Activated naive CD4-positive, alpha-beta T cell treated with anti-CD3 and anti-CD28 coated beads for 36 hours (primary cell): ENCODE measurements around the gene PLD1. TPM values are rescaled to one million over a fixed set of nuclear protein-coding genes. Genes with fewer than 3 reads are reported as not detected.
"Not testable (repeated sequence)": the region's sequence is repeated elsewhere in the genome, so short reads cannot be mapped to it uniquely, and the experiment has no call there.

ENCODE experiments used
- CTCF ChIA-PET: fragments of 350-600 bp; sonication (Branson Sonifier 250); formaldehyde crosslinking; loops from one replicate; lab custom pipeline; 2021; ENCODE audit warnings: antibody characterized with exemption; lab: Charles Lee
- DNase-seq: peaks from one replicate; pipeline ENCODE4 v3.0.0-alpha.2; 2020
- H3K27ac Mint-ChIP-seq: one replicate; pipeline ENCODE4 v1.8.0; 2021; ENCODE audit warnings: mild to moderate bottlenecking, mixed read lengths
- H3K27me3 Mint-ChIP-seq: one replicate; pipeline ENCODE4 v1.8.0; 2021; ENCODE audit warnings: low read depth, mixed read lengths
- H3K36me3 Mint-ChIP-seq: one replicate; pipeline ENCODE4 v1.8.0; 2021; ENCODE audit warnings: low read depth, mixed read lengths
- H3K4me1 Mint-ChIP-seq: one replicate; pipeline ENCODE4 v1.8.0; 2021; ENCODE audit warnings: low read depth, mixed read lengths
- H3K4me3 Mint-ChIP-seq: one replicate; pipeline ENCODE4 v1.8.0; 2021; ENCODE audit warnings: mild to moderate bottlenecking, moderate library complexity, mixed read lengths
- H3K9me3 Mint-ChIP-seq: one replicate; pipeline ENCODE4 v1.8.0; 2021; ENCODE audit warnings: mixed read lengths
- intact Hi-C: fragments of 100-400 bp; cut with micrococcal nuclease; formaldehyde crosslinking; loops from one replicate; pipeline ENCODE4 v1.15.1; 2023
- total RNA-seq, 2 experiments: library from RNA; stranded (reverse); gene quantifications; one replicate each; pipeline ENCODE4 v1.2.3, GENCODE V29; 2021

Gene PLD1
- total RNA-seq, 2 experiments from 2014 or later, result 0.25 TPM; not detected in 1

DNA sequence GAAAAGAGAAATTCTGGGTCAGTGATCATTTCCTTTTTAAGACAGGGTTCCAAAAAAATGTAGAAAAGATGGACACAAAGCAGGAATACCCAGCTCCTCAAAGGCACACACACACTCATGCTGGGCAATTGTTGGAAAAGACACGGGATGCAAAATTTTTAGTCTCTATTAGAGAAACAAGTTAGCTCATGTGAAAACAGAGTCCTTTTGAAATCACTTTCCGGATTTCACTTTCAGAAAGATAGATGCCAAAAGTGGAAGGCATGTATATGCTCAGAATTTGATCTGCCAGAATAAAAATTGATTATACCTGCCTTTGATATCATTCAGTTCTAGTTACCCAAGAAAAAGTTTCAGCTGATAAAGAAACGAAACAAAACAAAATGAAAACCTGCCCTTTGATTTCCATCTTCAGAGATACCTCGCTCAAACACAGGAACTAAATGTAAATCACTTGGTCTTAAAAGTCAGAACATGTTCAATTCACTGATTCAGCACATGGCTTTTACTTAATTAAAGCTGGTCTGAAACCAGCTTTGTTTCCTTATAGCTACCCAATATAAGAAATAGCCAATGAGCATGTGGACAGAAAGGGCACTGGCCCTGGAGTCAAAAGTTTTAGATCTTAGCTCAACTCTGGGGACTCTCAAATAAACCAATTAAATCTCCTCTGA, 52.8 kb downstream of the PLD1 start:
- H3K4me3 Mint-ChIP-seq, result no peak overlapping the region
- H3K27me3 Mint-ChIP-seq, result peaks cover 6% of the 10 kb centered on the region
- no peaks in the 10 kb centered on the region for H3K4me1 Mint-ChIP-seq
- intact Hi-C loops, result no loop called here
- H3K27ac Mint-ChIP-seq, result no peak overlapping the region
- no peaks in the 10 kb centered on the region for H3K9me3 Mint-ChIP-seq
- no peak for DNase-seq
- CTCF ChIA-PET, result interaction anchor here (0.5 to 4.4 kb wide), 3 partner anchors 15 to 788 kb away, joined by 3 to 18 read pairs (median 4); no protein-coding TSS in a partner anchor
- no peaks in the 10 kb centered on the region for H3K36me3 Mint-ChIP-seq

GRCh38 chr3:171755656-171756055, 54.6 kb downstream of the PLD1 start:
- no peaks in the 10 kb centered on the region for H3K36me3 Mint-ChIP-seq
- CTCF ChIA-PET, result interaction anchor here (0.6 to 4.4 kb wide), 2 partner anchors 17 to 78 kb away, joined by 3 to 18 read pairs; no protein-coding TSS in a partner anchor
- no peaks in the 10 kb centered on the region for H3K4me1 Mint-ChIP-seq
- H3K9me3 Mint-ChIP-seq, result no peaks in the 10 kb centered on the region
- H3K27ac Mint-ChIP-seq, result no peak overlapping the region
- H3K27me3 Mint-ChIP-seq, result peaks cover 4% of the 10 kb centered on the region
- DNase-seq, result no peak
- intact Hi-C loops, result no loop called here
- no peak overlapping the region for H3K4me3 Mint-ChIP-seq

DNA sequence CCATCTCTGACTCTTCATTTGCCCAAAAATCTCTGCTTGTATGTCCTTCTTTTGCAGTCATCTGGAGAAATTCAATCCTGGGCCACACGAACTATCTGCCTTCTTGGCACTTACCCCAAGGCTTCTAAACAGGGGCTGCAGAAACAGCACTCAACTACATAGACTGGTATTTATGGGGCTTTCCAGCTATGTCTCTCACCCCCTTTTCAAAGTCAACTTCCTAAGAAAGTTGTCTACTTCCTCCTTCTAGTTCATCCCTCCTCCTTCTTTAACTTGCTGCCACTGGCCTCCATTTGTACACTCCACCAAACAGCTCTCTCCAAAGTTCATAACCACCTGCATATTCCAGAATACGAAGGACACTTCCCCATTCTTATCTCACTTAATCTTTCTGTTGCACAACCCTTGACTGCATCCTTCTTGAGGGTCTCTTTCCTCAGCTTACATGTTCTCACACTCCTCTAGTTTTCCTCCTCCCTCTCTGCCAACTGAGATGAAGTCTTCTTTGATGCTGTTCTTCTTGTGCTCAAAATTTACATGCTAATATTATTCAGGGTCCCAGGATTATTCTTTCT, 55.2 kb downstream of the PLD1 start:
- Mint-ChIP-seq H3K36me3 (no peaks in the 10 kb centered on the region), H3K4me3 (no peak overlapping the region), H3K9me3 (no peaks in the 10 kb centered on the region), H3K27me3 (peaks cover 5% of the 10 kb centered on the region), H3K4me1 (no peaks in the 10 kb centered on the region), H3K27ac (no peak overlapping the region)
- intact Hi-C loops, result no loop called here
- DNase-seq, result no peak
- CTCF ChIA-PET, result interaction anchor here (4.4 kb wide), 1 partner anchor 17 kb away, joined by 18 read pairs; no protein-coding TSS in a partner anchor

DNA sequence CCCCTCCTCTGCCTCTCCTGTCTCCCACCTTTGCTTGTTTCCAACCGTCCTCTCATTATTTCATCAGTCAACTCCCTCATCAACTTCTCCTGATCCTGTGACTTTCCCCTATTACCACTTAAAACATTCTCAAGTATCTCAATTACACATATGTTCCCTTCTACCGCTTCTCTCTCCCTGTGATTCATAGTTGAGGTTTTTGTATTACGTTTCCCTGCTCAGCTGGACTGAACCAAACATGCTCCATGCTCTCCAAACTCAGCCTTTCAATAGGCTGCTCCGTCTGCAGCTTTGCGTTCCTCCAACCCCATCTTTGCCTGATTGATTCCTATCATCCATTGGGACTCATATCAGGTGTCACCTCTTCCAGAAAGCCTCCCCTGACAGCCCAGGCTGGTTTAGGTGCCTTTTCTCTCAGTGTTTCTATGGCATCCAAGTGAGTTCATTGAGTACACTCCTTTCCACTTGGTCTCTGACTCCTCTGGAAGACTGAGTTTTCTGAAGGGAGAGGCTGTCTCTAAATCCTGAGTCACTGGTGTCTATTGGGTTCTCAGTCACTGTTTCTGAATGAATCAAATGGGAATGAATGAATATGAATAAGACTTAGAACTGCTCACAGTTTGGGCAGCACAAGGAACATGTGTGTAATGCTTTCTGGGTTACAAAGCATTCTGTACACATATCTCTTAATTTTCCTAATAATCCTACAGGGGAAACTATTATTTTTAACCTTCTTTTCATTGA, 56.4 kb downstream of the PLD1 start:
- H3K4me1 Mint-ChIP-seq, result no peaks in the 10 kb centered on the region
- no peaks in the 10 kb centered on the region for H3K9me3 Mint-ChIP-seq
- H3K4me3 Mint-ChIP-seq, result no peak overlapping the region
- no peak overlapping the region for H3K27ac Mint-ChIP-seq
- peaks cover 9% of the 10 kb centered on the region for H3K27me3 Mint-ChIP-seq
- intact Hi-C loops, result no loop called here
- CTCF ChIA-PET, result interaction anchor here (4.4 kb wide), 1 partner anchor 18 kb away, joined by 18 read pairs; no protein-coding TSS in a partner anchor
- no peaks in the 10 kb centered on the region for H3K36me3 Mint-ChIP-seq
- DNase-seq, result no peak

- DNase-seq, result no peak
- no peaks in the 10 kb centered on the region for H3K4me1 Mint-ChIP-seq
- no peaks in the 10 kb centered on the region for H3K9me3 Mint-ChIP-seq
- H3K4me3 Mint-ChIP-seq, result no peak overlapping the region
- CTCF ChIA-PET, result interaction anchor here (1.4 kb wide), 1 partner anchor 20 kb away, joined by 3 read pairs; no protein-coding TSS in a partner anchor
- no peak overlapping the region for H3K27ac Mint-ChIP-seq
- intact Hi-C loops, result no loop called here
- H3K27me3 Mint-ChIP-seq, result peaks cover 11% of the 10 kb centered on the region
- no peaks in the 10 kb centered on the region for H3K36me3 Mint-ChIP-seq
Observed at GRCh38 chr3:171753025-171753472, 57.2 kb downstream of the PLD1 start.

- H3K9me3 Mint-ChIP-seq, result no peaks in the 10 kb centered on the region
- H3K36me3 Mint-ChIP-seq, result no peaks in the 10 kb centered on the region
- no peak overlapping the region for H3K4me3 Mint-ChIP-seq
- no peaks in the 10 kb centered on the region for H3K4me1 Mint-ChIP-seq
- H3K27me3 Mint-ChIP-seq, result peaks cover 12% of the 10 kb centered on the region
- no peak overlapping the region for H3K27ac Mint-ChIP-seq
- intact Hi-C loops, result no loop called here
- CTCF ChIA-PET, result interaction anchor here (1.4 kb wide), 1 partner anchor 20 kb away, joined by 3 read pairs; no protein-coding TSS in a partner anchor
- no peak for DNase-seq
Observed at GRCh38 chr3:171752329-171752728, 58.0 kb downstream of the PLD1 start.

DNA sequence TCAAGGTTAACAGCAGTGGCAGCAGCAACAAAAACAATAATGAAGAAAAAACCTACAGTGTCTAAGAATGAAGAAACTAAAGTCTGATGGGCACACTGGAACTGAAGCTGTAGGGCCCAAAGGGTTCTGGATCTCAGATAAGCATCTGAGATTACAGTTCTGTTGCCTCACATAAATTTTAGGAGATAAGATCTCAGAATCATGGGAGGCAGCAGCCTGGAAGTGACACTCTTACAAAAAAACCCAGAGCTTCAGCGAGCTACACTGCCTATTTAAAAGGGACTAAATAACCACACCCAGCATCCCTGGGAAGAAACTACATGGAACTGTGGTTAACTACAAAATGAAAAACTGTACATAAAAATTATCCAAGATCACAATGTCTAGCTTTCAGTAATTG, 61.2 kb downstream of the PLD1 start:
- H3K36me3 Mint-ChIP-seq, result no peaks in the 10 kb centered on the region
- H3K9me3 Mint-ChIP-seq, result no peaks in the 10 kb centered on the region
- intact Hi-C loops, result no loop called here
- H3K4me3 Mint-ChIP-seq, result no peak overlapping the region
- no peak overlapping the region for H3K27ac Mint-ChIP-seq
- CTCF ChIA-PET, result interaction anchor here (1.1 kb wide), 2 partner anchors 14 to 20 kb away, joined by 3 read pairs; no protein-coding TSS in a partner anchor
- H3K27me3 Mint-ChIP-seq, result peaks cover 25% of the 10 kb centered on the region
- no peaks in the 10 kb centered on the region for H3K4me1 Mint-ChIP-seq
- DNase-seq, result no peak

GRCh38 chr3:171748064-171748924, 62.0 kb downstream of the PLD1 start:
- Mint-ChIP-seq H3K4me3 (no peak overlapping the region), H3K4me1 (no peaks in the 10 kb centered on the region), H3K36me3 (no peaks in the 10 kb centered on the region), H3K9me3 (no peaks in the 10 kb centered on the region), H3K27ac (no peak overlapping the region), H3K27me3 (peaks cover 30% of the 10 kb centered on the region)
- DNase-seq, result no peak
- intact Hi-C loops, result no loop called here
- CTCF ChIA-PET, result interaction anchor here (1.1 kb wide), 2 partner anchors 15 to 21 kb away, joined by 3 read pairs; no protein-coding TSS in a partner anchor

DNA sequence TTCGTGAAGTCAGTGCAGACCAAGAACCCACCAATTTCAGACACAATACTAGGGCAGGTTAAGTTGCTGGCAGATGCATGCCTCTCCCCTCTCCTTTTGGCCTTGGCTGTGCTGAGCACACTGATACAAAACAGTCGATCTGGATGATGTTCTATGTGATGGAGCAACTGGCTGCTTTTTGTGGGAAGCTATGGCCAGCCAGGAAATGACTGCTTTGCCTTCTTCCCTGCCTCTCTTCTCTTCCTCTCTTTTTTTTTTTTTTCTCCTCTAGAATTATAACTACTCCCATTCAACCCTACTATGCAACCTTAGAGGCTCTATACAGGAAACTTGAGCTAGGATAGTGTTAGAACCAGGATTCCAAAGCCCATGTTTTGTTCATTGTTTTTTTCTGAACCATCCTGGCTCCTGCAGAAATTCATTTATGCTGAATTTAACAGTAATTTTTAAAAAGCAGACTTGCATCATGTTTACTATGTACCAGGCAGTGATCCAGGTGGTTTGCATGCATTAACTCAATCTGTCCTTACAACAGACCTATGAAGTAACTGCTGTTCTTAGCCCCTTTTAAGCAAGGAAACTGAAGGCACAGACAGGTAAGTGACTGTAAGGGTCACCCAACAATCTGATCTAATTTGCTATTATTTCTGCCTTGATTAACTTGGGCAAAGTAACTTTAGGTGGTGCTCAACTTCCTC, 62.9 kb downstream of the PLD1 start:
- H3K27ac Mint-ChIP-seq, result no peak overlapping the region
- no peaks in the 10 kb centered on the region for H3K9me3 Mint-ChIP-seq
- no peak overlapping the region for H3K4me3 Mint-ChIP-seq
- no peaks in the 10 kb centered on the region for H3K36me3 Mint-ChIP-seq
- CTCF ChIA-PET, result no interaction called here
- no peak for DNase-seq
- H3K27me3 Mint-ChIP-seq, result peaks cover 32% of the 10 kb centered on the region
- intact Hi-C loops, result no loop called here
- no peaks in the 10 kb centered on the region for H3K4me1 Mint-ChIP-seq

GRCh38 chr3:171746320-171747222, 63.7 kb downstream of the PLD1 start:
- DNase-seq, H3K4me1 Mint-ChIP-seq, H3K27ac Mint-ChIP-seq, H3K9me3 Mint-ChIP-seq, CTCF ChIA-PET, intact Hi-C loops, H3K36me3 Mint-ChIP-seq, H3K4me3 Mint-ChIP-seq: not testable (repeated sequence)
- peaks cover 32% of the 10 kb centered on the region for H3K27me3 Mint-ChIP-seq
